HG03442 (cell line): ENCODE measurements around the gene TIMM17A.
"Not testable (repeated sequence)": the region's sequence is repeated elsewhere in the genome, so short reads cannot be mapped to it uniquely, and the experiment has no call there.

Experiments
- ATAC-seq: cut with Tn5 transposase; IDR thresholded peaks from one replicate; pipeline ENCODE4 v1.9.1; 2021; ENCODE audit warnings: mild to moderate bottlenecking, moderate library complexity; ENCODE audit not compliant: unreplicated experiment

The TIMM17A gene

GRCh38 chr1:201939574-201939973 is 15.7 kb upstream of the TIMM17A start:
- no peak for ATAC-seq

DNA sequence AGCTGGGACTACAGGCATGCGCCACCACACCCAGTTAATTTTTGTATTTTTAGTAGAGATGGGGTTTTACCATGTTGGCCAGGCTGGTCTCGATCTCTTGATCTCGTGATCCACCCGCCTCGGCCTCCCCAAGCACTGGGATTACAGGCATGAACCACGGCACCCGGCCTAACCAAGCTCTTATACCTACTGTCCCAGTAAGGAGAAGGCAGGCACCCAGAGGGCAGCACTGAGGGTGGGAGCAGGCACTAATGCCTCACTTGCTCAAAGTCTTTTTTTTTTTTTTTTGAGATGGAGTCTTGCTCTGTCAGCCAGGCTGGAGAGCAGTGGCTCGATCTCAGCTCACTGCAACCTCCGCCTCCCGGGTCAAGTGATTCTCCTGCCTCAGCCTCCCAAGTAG is 15.0 kb upstream of the TIMM17A start:
- ATAC-seq, result not testable (repeated sequence)

GRCh38 chr1:201941420-201942128 is 13.7 kb upstream of the TIMM17A start:
- no peak for ATAC-seq

DNA sequence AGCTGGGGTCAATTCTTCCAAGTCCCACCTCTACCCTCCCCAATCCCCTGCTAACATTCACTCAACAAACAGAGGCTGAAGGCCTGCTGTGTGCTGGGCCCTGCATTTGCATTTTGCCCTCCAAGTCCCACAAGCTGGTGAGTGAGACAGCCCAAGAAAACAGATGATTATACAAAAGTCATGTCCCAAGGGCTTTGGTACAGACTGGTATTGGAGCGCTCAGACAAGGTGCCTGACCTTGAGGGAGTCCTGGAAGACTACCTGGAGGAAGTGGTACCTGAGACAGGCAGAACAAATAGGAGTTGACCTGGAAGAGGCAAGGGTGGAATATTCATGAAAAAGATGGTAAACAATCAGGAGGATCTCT is 13.2 kb upstream of the TIMM17A start:
- no peak for ATAC-seq

DNA sequence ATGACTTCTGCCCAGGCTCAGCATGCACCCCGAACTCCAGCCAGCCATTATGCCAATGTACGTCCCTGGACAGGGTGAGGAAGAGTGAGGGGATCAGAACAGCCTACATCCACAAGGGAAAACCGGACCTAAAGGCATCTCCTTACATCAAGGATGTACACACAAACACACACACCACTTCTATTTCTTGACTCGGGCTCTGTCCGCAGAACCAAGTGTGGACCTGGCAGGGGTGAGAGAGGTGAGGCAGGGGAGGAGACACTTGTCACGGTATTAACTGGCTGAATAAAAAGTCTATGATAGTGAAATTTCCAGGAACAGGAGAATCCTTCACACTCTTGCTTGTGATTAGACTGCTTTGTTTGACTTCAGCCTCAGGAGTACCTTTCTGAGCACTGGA is 11.3 kb upstream of the TIMM17A start:
- ATAC-seq, result no peak

DNA sequence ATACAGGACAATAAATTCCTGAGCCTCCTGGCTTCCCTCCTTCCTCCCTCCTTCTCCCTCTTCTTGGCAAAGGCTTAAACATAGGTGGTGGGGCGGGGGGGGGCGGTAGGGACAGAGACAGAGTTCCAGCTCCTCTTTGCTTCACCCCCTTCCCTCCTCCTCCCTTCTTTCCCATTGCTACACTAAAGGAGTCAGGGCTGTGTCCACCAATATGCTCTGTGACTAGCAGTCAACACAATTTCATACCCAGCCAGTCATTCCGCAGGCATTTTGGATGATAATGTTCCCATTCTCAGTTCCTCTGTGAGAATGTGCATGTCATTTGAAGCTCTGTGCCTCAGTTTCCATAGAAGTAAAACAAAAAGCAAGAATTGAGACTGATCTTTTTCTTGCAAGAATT is 10.7 kb upstream of the TIMM17A start:
- ATAC-seq, result no peak

DNA sequence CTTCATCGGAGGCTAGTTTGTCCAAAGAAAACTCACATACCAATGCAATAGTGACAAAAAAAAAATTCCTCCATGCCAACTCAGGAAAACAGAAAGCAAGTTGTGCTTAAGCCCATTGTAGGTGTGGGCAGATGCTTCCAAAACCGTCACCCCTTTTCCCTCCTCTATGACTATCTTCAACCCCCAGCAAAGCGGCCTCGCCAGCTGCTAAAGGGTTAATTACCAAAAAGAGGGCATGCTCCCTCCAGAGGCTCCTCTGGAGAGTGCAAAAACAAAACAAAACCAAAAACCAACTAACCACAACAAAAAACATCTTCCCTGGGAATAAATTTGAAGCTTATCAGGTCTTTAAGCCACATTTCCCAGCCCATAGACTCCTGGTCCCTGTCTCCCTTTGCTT is 10.1 kb upstream of the TIMM17A start:
- ATAC-seq, result no peak

- ATAC-seq, result no peak
Observed at GRCh38 chr1:201945863-201946223, 9.5 kb upstream of the TIMM17A start.

GRCh38 chr1:201946224-201946908 is 8.9 kb upstream of the TIMM17A start, which contains the start of gene LMOD1:
Gene LMOD1, minus strand, starts transcription at chr1:201946548. Its CDS starts 208 bp downstream, at chr1:201946340.
- no peak for ATAC-seq

DNA sequence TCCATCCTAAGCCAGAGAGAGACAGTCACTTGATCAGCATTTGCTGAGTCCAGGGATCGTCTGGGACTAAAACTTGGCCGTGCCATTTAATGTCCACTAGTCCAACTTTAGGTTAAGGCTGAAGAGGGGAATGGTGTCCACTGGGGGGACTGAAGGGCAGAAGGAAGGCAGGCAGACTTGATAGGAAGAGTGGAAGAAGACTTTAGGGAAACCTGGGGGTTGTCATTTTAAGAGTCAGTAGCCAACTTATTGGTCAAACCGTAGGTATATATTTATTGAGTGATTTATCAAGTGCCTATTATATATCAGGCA is 7.7 kb upstream of the TIMM17A start:
- ATAC-seq, result no peak

- no peak for ATAC-seq
Observed at GRCh38 chr1:201949491-201949890, 5.8 kb upstream of the TIMM17A start.

DNA sequence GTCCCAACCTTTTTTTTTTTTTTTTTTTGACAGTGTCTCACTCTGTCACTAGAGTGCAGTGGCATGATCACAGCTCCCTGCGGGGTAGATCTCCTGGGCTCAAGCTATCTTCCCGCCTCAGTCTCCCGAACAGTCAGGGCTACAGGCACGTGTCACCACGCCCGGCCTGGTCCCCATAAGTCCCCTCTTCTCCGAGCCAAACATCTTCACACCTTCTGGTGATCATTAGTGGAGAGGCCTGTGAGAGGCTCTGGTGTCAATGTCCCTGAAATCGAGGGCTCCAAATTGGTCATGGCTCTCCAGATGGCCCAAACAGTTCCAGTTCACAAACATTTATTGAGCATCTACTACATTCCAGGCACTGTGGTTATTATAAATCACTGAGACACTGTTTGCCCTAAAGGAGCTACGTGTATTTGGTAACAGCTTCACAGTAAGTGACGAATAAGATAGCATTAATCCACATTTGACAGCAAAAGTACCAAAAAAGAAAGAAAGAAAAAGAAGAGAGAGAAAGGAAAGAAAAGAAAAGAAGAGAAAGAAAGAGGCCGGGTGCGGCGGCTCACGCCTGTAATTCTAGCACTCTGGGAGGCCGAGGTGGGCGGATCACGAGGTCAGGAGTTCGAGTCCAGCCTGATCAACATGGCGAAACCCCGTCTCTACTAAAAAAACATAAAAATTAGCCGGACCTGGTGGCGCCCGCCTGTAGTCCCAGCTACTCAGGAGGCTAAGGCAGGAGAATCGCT is 867 bp upstream of the TIMM17A start:
- ATAC-seq, result no peak

- peak; percentile 30 for ATAC-seq
Observed at GRCh38 chr1:201955729-201956143, 433 bp downstream of the TIMM17A start.

DNA sequence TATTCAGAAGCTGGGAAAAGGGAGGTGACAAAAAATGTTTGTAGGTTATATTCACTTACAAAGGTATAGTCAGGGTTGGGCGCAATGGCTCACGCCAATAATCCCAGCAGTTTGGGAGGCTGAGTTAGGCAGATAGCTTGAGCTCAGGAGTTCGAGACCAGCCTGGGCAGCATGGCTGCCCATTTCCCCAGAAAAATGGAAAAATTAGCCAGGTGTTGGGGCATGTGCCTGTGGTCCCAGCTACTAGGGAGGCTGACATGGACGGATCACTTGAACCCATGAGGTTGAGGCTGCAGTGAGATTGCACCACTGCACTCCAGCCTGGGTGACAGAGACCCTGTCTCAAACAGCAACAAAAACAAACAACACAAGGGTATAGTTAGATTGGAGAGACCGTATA is 3.0 kb downstream of the TIMM17A start:
- no peak for ATAC-seq

- ATAC-seq, result not testable (repeated sequence)
Observed at GRCh38 chr1:201962382-201962781, 7.1 kb downstream of the TIMM17A start.

GRCh38 chr1:201964261-201964660 is 9.0 kb downstream of the TIMM17A start:
- ATAC-seq, result no peak

- no peak for ATAC-seq
Observed at GRCh38 chr1:201966171-201966570, 10.9 kb downstream of the TIMM17A start.

- ATAC-seq, result no peak
Observed at GRCh38 chr1:201968202-201968925, 13.1 kb downstream of the TIMM17A start.

DNA sequence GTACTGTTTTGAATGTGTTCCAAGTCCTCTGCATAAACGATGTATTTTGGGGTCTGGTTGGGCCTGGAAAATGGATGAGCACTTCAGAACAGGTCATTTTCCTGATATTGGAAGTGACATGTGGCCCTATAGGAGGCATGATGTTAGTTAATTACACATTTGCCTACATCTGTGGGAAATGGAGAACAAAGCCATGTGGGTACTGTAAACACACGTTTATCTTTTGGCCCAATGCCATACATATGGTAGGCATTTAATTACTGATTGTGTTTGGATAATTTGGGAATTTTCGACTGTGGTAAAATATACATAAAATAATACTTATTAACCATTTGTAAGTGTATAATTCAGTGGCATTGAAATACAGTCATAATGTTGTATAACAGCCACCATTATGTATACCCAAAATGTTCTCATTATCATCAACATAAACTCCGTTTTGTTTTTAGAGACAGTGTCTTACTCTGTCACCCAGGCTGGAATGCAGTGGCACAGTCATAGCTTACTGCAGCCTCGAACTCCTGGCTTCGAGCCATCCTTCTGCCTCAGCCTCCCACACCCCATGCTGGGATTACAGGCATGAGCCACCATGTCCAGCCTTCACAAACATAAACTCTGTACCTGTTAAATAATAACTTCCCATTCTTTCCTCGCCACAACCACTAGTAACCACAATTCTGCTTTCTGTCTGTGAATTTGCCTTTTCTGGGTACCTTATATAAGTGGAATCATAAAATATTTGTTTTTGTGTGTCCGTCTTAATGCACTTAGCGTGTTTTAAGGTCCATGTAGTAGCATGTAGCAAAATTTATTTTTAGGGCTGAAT is 15.2 kb downstream of the TIMM17A start:
- ATAC-seq, result no peak

DNA sequence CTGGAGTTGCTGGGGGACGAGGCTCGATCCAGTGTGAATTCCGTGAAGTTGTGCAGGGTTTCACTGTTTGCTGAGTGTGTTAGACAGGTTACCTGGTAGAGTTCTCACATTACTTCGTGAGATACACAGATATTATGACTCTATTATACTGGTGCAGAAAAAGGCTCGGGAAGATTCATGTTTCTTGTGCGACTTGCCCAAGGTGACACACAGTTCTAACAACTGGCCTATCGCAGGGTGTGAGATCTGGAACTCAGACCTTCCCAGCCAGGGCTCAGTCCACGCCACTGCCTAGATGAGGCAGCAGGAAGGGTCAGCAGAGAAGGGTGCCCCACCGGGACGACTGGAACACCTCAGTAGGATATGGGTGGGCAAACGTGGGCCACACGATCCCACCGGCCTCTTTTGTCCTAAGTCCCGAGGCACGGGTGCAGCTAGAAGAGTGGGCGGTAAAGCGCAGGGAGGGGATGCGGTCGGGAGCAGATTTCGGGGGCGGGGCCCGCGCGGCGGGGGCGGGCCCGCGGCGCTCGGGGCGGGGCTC is 26.8 kb downstream of the TIMM17A start:
- no peak for ATAC-seq
